Muscle layer of colon (tissue), 2 donors: ENCODE results near the gene MYH14.
"Not testable (repeated sequence)": the region's sequence is repeated elsewhere in the genome, so short reads cannot be mapped to it uniquely, and the experiment has no call there.

Experiments
- H3K27ac ChIP-seq: one replicate; pipeline ENCODE4 v1.7.0; 2013; ENCODE audit warnings: low read depth, mild to moderate bottlenecking, low read length, moderate library complexity
- H3K27me3 ChIP-seq, 2 donors: one replicate each; pipeline ENCODE4 v1.7.0; 2013; ENCODE audit warnings: low read length in 2 of 2, mild to moderate bottlenecking in 2 of 2; ENCODE audit not compliant: insufficient read depth in 2 of 2, control insufficient read depth in 1 of 2
- H3K36me3 ChIP-seq: one replicate; pipeline ENCODE4 v1.7.0; 2013; ENCODE audit warnings: mild to moderate bottlenecking, low read length; ENCODE audit not compliant: insufficient read depth
- H3K4me1 ChIP-seq: one replicate; pipeline ENCODE4 v1.7.0; 2013; ENCODE audit warnings: mild to moderate bottlenecking, low read length; ENCODE audit not compliant: insufficient read depth
- H3K4me3 ChIP-seq, 2 donors: one replicate each; pipeline ENCODE4 v1.7.0; 2013; ENCODE audit warnings: low read length in 2 of 2, low read depth in 1 of 2, mild to moderate bottlenecking in 1 of 2, moderate library complexity in 1 of 2
- H3K9ac ChIP-seq: one replicate; pipeline ENCODE4 v1.7.0; 2013; ENCODE audit warnings: low read length
- H3K9me3 ChIP-seq: one replicate; pipeline ENCODE4 v1.7.0; 2013; ENCODE audit warnings: mild to moderate bottlenecking, low read length
- donor health status: abdominal sarcoma.
- donor health status: Adenocarcinoma of cecum.

The MYH14 gene

DNA sequence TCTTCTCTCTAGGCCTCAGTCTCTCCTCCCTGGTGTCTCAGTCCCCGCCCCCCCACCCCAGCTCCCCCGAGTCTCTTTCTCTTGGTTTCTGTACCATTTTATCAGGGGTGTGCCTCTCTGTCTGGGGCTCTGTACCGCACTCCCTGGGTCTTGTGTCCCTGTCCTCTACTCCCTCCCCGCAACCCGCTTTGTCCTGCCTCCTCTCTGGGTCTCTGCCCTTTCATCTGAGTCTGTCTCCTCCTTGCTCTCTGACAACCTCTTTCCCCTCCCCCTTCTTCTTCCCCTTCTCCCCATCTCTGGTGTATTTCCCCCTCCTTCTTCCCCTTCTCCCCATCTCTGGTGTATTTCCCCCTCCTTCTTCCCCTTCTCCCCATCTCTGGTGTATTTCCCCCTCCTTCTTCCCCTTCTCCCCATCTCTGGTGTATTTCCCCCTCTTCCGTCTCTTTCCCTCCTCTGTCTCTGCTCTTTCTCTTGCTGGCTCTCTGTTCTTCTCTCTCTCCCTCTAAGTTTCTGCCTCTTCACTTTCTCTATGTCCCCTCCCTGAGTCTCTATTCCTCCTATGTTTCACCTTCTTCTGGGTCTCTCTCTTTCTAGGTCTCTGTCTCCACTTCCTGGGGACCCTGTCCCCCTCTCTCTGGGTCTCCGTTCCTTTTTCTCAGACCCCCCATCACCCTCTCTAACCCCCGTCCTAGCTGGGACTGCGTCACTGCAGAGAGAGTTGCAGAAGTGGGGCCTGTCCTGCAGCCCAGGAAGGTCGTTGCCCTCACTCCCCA lies 128.0 kb downstream of the MYH14 start:
- no peak overlapping the region for H3K27ac ChIP-seq
- H3K4me3 ChIP-seq = peak overlapping the region in 1 of 2 donors; percentile 38
- peaks cover 6% of the 10 kb centered on the region for H3K4me1 ChIP-seq
- H3K9me3 ChIP-seq = no peaks in the 10 kb centered on the region
- no peak overlapping the region for H3K9ac ChIP-seq
- H3K36me3 ChIP-seq = no peaks in the 10 kb centered on the region
- H3K27me3 ChIP-seq = peaks cover 50 to 75% of the 10 kb centered on the region in 2 donors

DNA sequence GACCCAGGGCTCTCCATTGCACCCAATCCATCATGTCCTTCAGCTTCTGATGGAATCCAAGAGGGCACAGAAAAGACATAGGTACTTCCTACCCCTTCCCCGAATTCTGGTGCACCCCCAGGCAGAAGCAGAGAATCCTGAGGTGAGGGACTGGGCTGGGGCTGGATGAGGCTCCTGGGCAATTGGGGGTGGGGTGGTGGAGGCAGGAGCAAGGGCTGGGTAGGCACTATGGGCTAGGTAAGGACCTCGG lies 128.5 kb downstream of the MYH14 start:
- Histone ChIP-seq H3K4me3 (peak overlapping the region in 1 of 2 donors; percentile 38), H3K9ac (no peak overlapping the region), H3K27me3 (peaks cover 44 to 70% of the 10 kb centered on the region in 2 donors), H3K36me3 (no peaks in the 10 kb centered on the region), H3K9me3 (no peaks in the 10 kb centered on the region), H3K4me1 (peaks cover 6% of the 10 kb centered on the region), H3K27ac (no peak overlapping the region)

DNA sequence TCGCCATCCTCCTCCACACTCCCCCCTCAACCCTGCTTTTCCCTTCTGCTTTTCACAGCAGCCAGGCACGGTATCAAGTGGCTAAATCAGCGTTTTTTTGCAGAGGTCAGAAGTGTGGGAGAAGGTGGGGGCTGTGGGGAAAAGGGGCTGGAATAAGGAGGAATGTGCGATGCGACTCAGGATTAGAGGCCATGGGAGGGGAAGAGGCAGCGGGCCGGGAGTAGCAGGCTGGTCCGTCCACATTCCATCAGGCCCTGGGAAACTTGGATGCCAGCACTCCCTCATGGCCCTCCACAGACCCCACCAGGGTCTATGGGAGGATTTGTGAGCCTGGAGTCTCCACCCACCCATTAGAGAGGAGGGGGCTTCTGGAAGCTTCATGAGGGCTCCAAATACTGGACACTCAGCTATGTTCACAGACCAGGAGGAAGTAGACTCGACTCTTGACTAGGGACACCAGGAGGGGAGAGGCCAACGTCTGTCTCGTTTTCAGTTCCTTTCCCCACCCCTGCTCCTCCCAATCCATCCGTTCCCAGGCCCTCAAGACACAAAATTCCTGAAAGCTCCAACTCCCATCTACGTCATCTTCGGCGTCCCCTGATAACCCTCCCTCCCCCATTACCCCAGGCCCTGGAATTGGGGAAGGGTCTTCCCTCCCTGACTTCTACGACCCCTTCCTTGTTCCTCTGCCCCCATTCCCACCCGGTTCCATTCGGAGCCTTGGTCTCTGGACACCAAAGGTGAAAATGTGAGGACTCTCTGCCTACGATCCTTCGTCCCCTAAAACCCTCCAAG lies 129.0 kb downstream of the MYH14 start:
- Histone ChIP-seq H3K4me1 (peaks cover 6% of the 10 kb centered on the region), H3K27ac (no peak overlapping the region), H3K9ac (no peak overlapping the region), H3K9me3 (no peaks in the 10 kb centered on the region), H3K36me3 (no peaks in the 10 kb centered on the region), H3K4me3 (peak overlapping the region in 1 of 2 donors; percentile 38), H3K27me3 (peaks cover 39 to 65% of the 10 kb centered on the region in 2 donors)

DNA sequence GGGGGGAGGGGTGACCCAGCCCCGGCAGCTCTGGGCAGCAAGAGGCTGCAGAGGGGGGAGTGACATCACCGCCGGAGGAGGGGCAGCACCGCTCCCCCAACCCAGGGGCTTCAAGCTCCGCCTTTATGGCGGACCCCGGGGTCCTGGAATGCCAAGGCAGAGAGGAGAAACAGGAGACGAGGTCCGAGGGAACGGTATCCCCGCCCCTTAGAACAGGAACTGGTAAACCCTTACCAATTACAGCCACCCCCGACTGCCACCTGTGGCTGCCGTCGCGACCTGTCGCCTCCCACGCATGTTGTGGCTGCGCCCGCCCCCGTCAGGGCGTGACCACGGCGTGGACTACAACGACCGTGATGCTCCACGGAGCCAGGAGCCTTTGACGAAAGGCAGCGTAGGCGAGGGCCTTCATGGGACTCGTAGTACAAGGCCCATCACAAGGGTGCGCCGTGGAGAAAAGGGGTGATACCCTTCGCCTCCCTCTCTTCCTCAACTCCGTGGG lies 129.9 kb downstream of the MYH14 start:
- H3K27ac ChIP-seq = no peak overlapping the region
- peaks cover 6% of the 10 kb centered on the region for H3K4me1 ChIP-seq
- peaks cover 36 to 58% of the 10 kb centered on the region in 2 donors for H3K27me3 ChIP-seq
- H3K36me3 ChIP-seq = no peaks in the 10 kb centered on the region
- H3K9ac ChIP-seq = no peak overlapping the region
- H3K4me3 ChIP-seq = peak overlapping the region; percentile 7 to 43
- no peaks in the 10 kb centered on the region for H3K9me3 ChIP-seq

DNA sequence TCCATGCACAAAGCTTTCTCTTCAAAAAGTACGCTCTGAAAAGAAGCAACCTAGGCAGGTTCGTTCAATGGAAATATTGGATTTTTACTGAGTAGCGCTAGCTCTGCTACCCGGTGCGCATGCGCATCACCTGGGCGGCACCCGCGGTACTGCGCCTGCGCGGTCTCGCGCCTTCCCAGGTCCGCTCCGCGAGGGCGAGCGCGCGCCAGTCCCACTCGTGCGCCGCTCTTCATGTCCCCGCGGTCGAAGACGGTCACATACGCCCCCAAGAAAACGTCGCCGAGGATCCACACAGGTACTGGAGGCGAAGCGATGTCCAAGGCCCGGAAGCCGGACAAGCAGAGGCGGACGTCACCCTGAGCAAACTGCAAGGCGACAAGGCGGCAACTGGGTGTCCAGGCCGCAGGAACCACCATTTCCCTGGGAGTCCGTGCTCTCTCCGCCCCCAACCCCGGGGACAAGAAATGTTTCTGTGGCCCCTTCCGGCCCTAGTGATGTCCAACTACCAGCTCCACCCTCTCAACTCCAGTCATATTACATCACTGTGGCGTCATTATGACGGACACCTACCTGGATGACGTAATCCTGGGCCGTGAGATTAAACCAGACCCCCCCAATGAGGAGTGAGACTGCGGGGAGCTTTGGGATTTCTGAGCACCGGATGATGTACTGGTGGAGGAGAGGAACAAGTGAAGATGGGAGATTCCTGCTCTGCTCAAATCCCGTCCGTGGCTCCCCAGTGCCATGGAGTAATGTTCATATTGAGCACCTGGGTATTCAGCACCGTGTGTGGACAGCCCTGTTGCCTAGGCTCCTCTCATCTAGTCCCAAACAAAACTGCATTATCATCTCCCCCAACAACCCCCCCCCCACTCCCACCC lies 130.6 kb downstream of the MYH14 start:
- Histone ChIP-seq H3K9me3 (no peaks in the 10 kb centered on the region), H3K4me3 (peak overlapping the region; percentile 7 to 43), H3K36me3 (no peaks in the 10 kb centered on the region), H3K4me1 (peaks cover 6% of the 10 kb centered on the region), H3K9ac (no peak overlapping the region), H3K27me3 (peaks cover 36 to 55% of the 10 kb centered on the region in 2 donors), H3K27ac (no peak overlapping the region)

DNA sequence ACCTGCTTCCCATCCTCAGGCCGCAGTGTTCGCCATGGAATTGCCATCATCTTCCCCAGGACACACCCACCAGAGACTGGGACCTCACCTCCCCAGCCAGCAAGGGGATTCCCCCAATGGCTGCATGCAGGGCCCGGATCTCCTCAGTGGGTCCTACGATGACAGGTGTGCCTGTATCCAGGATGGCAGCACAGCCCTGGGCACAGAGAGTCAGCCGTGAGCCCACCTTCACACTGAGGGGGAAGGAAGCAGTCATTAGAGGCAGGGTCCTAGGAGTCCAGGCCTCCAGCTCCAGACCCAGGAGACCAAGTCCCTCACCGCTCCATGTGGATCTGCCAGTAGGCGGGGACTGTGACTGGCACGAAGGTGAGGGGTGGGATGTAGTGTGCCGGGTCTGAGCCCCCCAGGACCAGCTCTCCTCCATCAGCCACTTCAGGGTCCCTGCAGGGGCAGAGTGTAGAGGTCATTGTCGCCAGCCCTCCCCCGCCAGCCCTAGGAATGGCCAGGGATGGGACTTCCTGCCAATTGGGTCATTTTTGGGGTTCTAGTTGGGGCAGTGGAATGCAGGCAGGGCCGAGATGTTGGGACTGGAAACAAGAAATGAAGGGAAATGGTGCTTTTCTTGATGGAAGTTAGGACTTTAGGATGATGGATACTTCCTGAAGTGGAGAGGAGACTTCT lies 131.5 kb downstream of the MYH14 start:
- no peaks in the 10 kb centered on the region for H3K4me1 ChIP-seq
- no peak overlapping the region for H3K9ac ChIP-seq
- peaks cover 28 to 48% of the 10 kb centered on the region in 2 donors for H3K27me3 ChIP-seq

DNA sequence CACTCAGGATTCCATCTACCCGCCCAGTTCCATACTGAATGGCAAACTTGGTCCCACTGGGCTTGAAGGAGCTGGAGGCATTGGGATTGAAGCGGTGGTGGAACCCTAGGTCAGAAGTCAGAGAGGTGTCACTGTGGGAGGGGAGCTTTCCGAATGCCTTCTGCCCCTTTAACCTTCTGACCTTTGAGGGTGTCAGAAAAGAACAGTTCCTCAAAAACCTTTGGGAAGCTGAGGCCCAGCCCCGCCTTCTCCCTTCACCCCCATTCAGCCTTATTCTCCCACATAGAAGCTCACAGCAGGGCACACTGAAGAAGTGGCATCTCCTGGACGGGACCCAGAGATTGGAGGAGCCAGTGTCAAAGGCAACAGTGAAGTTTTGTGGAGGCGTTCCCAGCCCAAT lies 133.6 kb downstream of the MYH14 start:
- not testable (repeated sequence) for H3K9ac ChIP-seq, H3K9me3 ChIP-seq, H3K36me3 ChIP-seq, H3K4me3 ChIP-seq, H3K4me1 ChIP-seq, H3K27ac ChIP-seq
- peaks cover 15 to 26% of the 10 kb centered on the region in 2 donors for H3K27me3 ChIP-seq

More for the DNA sequence above, 131.5 kb downstream of the MYH14 start:
- Histone ChIP-seq H3K9me3 (no peaks in the 10 kb centered on the region), H3K4me3 (no peak overlapping the region), H3K27ac (no peak overlapping the region), H3K36me3 (no peaks in the 10 kb centered on the region)

DNA sequence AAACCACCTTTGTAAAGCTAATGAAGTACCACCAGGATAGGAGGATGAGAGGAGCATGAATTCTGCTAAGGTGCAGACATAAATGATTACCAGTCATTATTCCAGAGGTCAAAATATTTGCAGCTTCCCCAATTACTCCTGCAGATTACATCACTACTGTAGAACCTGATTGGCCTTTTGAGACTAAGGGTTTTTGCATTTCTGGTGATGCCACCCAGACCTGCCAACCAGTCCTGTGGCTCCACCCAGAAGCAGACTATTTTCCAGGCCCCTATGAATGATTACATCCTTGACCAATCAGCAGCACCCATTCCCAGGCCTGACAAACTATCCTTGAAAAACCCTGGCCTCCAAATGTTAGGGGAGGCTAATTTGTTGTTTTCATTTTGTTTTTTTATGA lies 136.9 kb downstream of the MYH14 start:
- H3K36me3 ChIP-seq = no peaks in the 10 kb centered on the region
- no peak overlapping the region for H3K4me3 ChIP-seq
- no peak overlapping the region for H3K27ac ChIP-seq
- no peaks in the 10 kb centered on the region for H3K4me1 ChIP-seq
- H3K27me3 ChIP-seq = no peaks in the 10 kb centered on the region
- no peaks in the 10 kb centered on the region for H3K9me3 ChIP-seq
- H3K9ac ChIP-seq = no peak overlapping the region

DNA sequence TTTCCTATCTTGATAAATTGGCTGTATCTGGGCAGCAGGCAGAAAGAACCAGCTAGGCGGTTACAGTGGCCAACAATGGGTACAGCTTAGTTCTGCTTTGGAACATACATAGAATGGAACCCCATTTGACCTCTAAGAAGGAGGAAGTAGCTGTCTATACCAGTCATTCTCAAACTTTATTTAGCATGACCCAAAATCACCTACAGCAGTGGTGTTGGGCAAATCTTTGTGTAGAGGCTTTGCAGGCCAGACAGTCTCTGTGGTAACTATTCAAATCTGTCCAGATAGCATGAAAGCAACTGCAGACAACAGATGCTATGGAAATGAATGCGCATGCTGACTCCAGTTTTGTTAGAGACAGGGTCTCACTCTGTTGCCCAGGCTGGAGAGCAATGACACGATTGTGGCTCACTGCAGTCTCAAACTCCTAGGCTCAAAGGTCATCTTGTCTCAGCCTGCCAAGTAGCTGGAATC lies 137.7 kb downstream of the MYH14 start:
- H3K4me3 ChIP-seq = no peak overlapping the region
- H3K4me1 ChIP-seq = no peaks in the 10 kb centered on the region
- H3K9ac ChIP-seq = no peak overlapping the region
- H3K9me3 ChIP-seq = no peaks in the 10 kb centered on the region
- no peaks in the 10 kb centered on the region for H3K36me3 ChIP-seq
- H3K27ac ChIP-seq = no peak overlapping the region
- no peaks in the 10 kb centered on the region for H3K27me3 ChIP-seq

DNA sequence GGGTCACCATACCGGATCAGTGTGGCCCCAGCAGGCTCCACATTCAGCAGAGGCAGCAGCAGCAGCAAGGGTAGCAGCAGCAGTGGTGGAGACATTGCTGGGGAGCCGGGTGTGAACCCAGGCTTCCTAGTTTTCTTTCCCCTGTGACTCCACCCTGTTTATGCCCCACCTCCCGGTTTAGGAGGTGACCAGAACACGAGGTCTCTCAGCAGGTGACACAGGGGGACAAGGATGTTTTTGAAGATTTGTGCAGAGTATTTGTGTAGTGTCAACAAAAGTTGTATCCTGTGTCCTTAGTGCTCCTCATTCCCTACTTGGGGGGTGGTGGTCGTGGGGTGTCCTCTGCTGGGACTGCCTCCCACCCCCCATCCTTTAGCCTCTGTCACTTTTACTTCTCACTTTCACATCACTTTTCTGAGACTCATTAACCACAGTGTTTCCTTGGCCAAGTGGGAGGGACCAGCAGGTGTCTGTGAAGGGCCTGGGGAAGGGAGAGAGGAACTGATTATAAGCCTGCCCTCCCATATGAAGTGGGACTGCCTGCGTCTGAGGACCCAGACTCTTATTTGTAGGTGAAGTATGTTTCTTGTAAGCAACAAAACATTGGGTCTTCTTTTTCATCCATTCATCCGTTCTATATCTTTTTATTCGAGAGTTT lies 141.4 kb downstream of the MYH14 start:
- Histone ChIP-seq H3K9ac (no peak overlapping the region), H3K4me1 (no peaks in the 10 kb centered on the region), H3K9me3 (no peaks in the 10 kb centered on the region), H3K27ac (no peak overlapping the region), H3K27me3 (no peaks in the 10 kb centered on the region), H3K4me3 (no peak overlapping the region), H3K36me3 (no peaks in the 10 kb centered on the region)
